GM23248 (cell line): ENCODE data around the gene RPGRIP1L.

ENCODE experiments used
- EZH2 ChIP-seq: fragments of 200-600 bp; sonication (generic); IDR thresholded peaks from 2 replicates; pipeline ENCODE4 v1.6.1; 2018; ENCODE audit warnings: antibody characterized with exemption, mild to moderate bottlenecking; ENCODE audit not compliant: insufficient read depth, poor library complexity, severe bottlenecking
- EZH2phosphoT487 ChIP-seq: fragments of 200-600 bp; sonication (generic); IDR thresholded peaks from 2 replicates; pipeline ENCODE4 v1.6.1; 2018; ENCODE audit warnings: antibody characterized with exemption, moderate library complexity, mild to moderate bottlenecking, low read depth; ENCODE audit not compliant: insufficient read depth

DNA sequence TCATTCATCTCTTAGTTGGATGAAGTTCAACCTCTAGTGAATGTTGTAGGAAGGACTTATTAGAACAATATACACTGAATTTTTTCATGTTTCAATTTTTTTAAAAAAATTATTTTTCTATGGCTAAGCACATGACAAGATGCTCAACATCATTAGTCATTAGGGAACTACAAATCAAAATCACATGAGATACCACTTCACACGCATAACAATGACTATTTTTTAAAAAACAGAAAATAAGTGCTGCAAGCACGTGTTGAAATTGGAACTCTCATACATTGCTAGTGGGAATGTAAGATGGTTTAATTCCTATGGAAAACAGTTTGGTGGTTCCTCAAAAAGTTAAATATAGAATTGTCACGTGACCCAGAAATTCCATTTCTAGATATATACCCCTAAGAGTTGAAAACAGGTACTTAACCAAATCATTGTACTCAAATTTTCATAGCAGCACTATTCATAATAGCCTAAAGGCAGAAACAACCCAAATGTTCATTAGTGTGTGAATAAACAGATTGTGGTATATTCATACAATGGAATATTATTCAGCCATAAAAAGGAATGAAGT, 115.5 kb downstream of the RPGRIP1L start:
- TF ChIP-seq EZH2phosphoT487, result no peak
- no peak for TF ChIP-seq EZH2
